Peyer's patch (tissue), 4 donors: Measurements from ENCODE around the gene DLGAP4.

ENCODE experiments used
- CTCF ChIP-seq, 6 experiments: fragments of 450-650 bp in 4 of 6; fragments of 200-600 bp in 2 of 6; sonication (generic) in 1 of 6; IDR thresholded peaks; one replicate each; pipeline ENCODE4 v1.5.1; 2017 to 2019; ENCODE audit warnings: antibody characterized with exemption in 6 of 6, mild to moderate bottlenecking in 3 of 6, moderate library complexity in 1 of 6
- POLR2A ChIP-seq, 2 donors: fragments of 450-650 bp; IDR thresholded peaks; one replicate each; pipeline ENCODE4 v1.5.1; 2017; ENCODE audit warnings: antibody characterized with exemption in 2 of 2, mild to moderate bottlenecking in 2 of 2, moderate library complexity in 2 of 2

- no peak for TF ChIP-seq CTCF (IDR thresholded peaks at IDR 0.05)
- TF ChIP-seq POLR2A (IDR thresholded peaks at IDR 0.05) = no peak
These were observed 112.6 kb downstream of the DLGAP4 start for GRCh38 chr20:36418711-36419110.
